SKM-1 (cell line): ENCODE results near the gene PTPN3.
"Not testable (repeated sequence)": the region's sequence is repeated elsewhere in the genome, so short reads cannot be mapped to it uniquely, and the experiment has no call there.

Experiments
- DNase-seq: peaks from one replicate; lab custom pipeline; 2025; ENCODE audit not compliant: unreplicated experiment; lab: John Stamatoyannopoulos, UW

The PTPN3 gene

GRCh38 chr9:109354190-109354589, 143.9 kb downstream of the PTPN3 start:
- no peak for DNase-seq

- DNase-seq = no peak
These were observed 147.1 kb downstream of the PTPN3 start for GRCh38 chr9:109351032-109351431.

- no peak for DNase-seq
These were observed 148.7 kb downstream of the PTPN3 start for GRCh38 chr9:109349421-109349846.

GRCh38 chr9:109346904-109347303, 151.2 kb downstream of the PTPN3 start:
- DNase-seq = no peak

- no peak for DNase-seq
These were observed 153.2 kb downstream of the PTPN3 start for GRCh38 chr9:109344866-109345265.

GRCh38 chr9:109342878-109343277, 155.2 kb downstream of the PTPN3 start:
- DNase-seq = no peak

- no peak for DNase-seq
These were observed 156.5 kb downstream of the PTPN3 start for GRCh38 chr9:109341561-109341960.

GRCh38 chr9:109340979-109341378, 157.1 kb downstream of the PTPN3 start:
- DNase-seq = not testable (repeated sequence)

GRCh38 chr9:109336409-109336808, 161.7 kb downstream of the PTPN3 start:
- DNase-seq = no peak

GRCh38 chr9:109335929-109336328, 162.2 kb downstream of the PTPN3 start:
- DNase-seq = no peak

- no peak for DNase-seq
These were observed 163.0 kb downstream of the PTPN3 start for GRCh38 chr9:109335121-109335520.

- no peak for DNase-seq
These were observed 166.8 kb downstream of the PTPN3 start for GRCh38 chr9:109331353-109331752.

- no peak for DNase-seq
These were observed 168.4 kb downstream of the PTPN3 start for GRCh38 chr9:109329638-109330258.

- DNase-seq = no peak
These were observed 169.0 kb downstream of the PTPN3 start for GRCh38 chr9:109328978-109329637.
